IPS DF 4.7 (cell line): ENCODE results near the gene INSM1.

Source experiments
- DNase-seq: peaks from one replicate; pipeline ENCODE4 v3.0.0-alpha.2; 2013; ENCODE audit warnings: low spot score; ENCODE audit errors: extremely low read depth

The INSM1 gene

DNA sequence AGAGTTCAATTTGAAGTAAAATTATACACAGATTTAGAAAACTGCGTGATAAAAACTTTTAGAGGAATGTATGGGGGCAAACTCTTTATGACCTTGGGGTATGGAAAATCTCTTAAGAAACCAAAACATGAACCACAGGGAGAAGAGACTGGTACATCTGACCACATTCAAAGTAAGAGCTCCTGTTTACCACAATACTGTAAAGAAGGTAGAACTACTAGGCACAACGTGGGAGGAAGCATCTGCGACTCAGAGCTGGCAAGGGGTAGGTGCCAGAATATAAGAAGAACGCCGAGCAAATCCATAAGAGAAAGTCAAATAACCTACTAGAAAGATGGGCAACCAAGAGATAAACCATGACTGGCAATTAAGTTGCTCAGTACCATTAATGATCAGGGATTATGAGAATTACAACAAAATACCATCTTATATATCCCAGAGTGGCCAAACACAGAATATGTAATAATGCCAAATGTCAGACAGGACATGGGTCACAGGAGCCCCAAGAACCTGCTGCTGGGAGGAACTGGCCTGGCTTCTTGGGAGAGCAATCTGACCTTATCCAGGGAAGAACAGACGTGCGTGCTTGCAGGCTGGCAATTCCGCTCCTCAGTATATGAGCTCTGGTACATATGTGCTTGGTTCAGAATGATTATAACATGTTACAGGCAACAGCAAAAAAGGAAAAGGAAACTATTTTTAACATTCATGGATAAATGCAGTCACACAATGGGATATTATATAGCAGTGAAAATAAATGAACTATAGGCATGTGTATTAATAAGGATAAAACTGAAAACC, 50.2 kb downstream of the INSM1 start:
- DNase-seq: no peak
